Stimulated activated naive CD4-positive, alpha-beta T cell (primary cell): ENCODE results near the gene DTX2.
"Not testable (repeated sequence)": the region's sequence is repeated elsewhere in the genome, so short reads cannot be mapped to it uniquely, and the experiment has no call there.

ENCODE experiments used
- DNase-seq, 6 experiments: peaks; one replicate each; lab custom pipeline; 2025; lab: John Stamatoyannopoulos, UW

The DTX2 gene

DNA sequence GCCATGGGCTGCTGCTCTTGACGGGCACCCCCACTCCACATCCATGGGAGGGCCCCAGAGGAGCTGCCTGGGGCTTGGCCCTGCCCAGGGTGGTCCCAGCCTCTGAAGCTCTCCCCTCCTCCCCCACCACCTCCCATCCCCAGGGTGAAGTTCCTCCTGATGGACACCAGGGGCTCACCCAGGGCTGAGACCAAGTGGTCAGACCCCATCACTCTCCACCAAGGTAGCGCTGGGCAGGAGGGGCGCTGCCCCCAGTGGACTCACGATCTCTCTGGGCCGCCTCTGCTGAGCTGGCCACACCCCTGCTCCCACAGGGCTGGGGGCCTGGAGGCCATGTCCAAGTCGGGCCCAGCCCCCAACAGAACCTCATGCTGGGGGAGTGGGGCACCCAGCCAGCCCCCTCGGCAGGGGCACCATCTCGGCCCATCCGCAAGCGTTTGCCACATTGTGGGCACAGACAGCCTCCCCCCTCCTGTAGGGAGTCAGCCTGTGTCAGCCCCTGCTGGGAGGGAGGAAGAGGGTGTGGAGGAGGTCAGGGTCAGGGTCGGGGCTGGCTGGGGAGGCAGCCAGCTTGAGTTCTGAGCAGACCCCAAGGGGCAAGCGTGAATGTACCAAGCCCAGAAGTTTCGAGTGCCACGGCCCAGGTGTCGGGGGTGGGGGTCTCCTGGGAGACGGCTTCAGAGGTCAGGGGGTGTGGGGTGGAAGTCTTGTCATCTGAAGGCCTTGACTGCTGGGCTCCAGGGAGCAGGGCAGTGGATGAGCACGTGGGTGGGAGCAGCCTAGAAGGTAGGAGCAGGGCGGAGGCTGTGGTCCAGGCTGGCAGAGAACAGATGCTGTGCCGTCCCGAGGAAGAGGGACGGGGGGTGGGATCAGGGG is 51.7 kb downstream of the DTX2 start:
- DNase-seq, result no peak

DNA sequence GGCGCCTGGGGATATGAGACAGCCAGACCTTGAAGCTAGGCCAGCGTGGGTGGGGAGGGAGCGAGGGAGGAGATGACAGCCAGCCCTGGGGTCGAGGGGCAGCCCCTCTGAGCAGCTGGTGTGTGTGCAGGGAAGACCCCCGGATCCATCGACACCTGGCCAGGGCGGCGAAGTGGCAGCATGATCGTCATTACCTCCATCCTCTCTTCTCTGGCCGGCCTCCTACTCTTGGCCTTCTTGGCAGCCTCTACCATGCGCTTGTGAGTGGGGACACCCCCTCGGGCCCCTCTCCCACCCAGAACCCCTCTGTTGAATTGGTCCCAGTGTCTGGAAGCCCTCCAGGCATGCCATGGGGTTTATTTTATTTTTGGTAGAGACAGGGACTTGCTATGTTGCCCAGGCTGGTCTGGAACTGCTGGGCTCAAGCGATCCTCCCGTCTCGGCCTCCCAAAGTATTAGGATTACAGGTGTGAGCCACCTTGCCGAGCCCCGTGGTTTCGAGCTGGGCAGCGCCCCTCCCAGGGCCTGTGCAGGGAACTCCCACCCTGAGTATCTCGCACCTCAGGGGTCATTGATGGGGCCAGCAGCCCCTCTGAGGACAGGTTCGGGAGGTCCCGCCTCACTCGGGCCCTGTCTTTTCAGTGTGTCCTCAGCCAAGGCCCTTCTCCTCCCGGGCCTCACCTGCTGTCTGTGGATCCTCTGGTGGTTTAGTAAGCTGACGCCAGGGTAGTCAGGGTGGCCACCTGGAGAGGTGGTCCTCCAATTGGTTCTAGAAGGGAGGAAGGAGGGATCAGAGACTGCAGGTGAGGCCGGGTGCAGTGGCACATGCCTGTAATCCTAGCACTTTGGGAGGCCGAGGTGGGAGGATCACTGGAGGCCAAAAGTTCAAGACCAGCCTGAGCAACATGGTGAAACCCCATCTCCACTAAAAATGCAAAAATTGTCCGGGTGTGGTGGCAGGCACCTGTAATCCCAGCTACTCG is 52.6 kb downstream of the DTX2 start:
- DNase-seq, result no peak

DNA sequence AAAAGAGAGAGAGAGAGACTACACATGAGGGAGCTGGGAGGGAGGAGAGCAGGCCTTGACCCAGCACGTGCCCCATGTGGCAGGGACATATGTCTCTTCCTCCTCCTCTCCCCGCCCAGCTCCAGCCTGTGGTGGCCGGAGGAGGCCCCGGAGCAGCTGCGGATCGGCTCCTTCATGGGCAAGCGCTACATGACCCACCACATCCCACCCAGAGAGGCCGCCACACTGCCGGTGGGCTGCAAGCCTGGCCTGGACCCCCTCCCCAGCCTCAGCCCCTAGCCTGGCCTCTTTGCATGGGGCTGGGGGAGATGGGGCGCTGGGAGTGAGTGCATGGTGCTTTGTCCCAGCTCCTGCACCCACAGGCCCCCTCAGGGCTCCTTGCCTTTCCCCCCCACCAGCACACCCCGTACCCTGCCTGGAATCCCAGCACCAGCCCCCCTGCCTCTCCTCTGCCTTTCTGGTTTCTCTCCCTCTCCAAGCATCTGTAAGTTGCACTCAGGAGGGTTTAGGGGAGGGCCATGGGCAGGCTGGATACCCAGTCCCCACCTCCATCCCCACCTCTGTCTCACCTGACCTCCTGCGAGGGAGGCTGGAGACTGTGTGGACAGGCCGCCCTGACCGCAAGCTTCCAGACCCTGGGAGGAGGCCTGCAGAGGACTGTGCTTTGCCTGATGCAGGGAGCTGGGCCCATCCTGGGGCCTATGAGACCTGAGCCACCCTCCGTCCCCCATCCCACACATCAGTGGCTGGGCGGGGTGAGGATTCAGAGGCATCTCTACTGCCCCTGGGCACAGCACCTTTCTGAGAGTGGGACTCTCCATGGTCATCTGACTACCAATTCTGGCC is 53.6 kb downstream of the DTX2 start:
- DNase-seq, result no peak

DNA sequence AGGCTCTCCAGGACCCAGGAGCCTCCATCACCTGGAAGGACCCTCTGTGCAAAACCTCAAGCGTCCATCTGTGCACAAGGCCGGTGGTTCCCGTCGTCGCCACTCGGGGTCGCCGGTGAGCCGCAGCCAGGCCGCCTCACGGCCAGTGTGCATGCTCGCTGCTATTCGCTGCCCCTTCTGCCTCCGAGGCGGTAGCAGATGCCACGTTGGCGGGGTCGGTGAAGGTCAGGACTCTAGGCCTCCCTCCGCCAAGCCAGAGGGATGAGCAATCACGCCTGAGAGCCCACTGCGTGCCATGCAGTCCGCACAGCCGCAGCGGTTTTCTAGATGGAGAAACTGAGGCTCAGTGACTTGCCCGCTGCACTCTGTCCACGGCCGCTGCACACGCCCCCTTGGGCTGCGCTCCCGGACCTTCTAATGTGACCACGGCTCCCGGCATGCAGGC is 54.5 kb downstream of the DTX2 start:
- peak in 4 of 6 experiments; percentile 10 to 51 (median 39) for DNase-seq

DNA sequence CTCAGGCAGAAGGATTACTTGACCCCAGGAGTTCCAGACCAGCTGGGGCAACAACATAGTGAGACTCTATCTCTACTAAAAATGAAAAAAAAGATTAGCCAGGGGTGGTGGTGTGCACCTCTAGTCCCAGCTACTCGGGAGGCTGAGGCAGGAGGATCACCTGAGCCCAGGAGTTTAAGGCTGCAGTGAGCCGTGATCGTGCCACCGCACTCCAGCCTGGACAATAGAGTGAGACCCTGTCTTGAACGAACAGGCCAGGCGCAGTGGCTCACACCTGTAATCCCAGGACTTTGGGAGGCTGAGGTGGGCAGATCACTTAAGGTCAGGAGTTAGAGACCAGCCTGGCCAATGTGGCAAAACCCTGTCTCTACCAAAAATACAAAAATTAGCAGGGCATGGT is 55.4 kb downstream of the DTX2 start:
- not testable (repeated sequence) for DNase-seq

DNA sequence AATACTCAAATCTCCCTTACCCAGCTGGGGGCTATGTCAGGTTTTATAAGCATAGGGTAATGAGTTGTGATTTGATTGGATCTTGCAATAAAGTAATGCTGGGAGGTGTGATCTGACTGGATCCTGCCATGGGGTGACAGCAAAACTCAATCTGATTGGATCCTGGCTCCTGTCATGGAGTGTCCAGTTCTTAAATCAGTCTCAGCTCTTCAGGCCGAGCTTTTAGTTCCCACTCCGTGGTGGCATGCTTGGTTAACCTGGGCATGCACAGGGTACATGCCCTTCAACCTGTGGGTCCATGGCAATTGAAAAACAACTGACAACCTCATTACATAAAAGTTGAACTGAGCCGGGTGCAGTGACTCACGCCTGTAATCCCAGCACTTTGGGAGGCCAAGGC is 64.7 kb downstream of the DTX2 start:
- not testable (repeated sequence) for DNase-seq

DNA sequence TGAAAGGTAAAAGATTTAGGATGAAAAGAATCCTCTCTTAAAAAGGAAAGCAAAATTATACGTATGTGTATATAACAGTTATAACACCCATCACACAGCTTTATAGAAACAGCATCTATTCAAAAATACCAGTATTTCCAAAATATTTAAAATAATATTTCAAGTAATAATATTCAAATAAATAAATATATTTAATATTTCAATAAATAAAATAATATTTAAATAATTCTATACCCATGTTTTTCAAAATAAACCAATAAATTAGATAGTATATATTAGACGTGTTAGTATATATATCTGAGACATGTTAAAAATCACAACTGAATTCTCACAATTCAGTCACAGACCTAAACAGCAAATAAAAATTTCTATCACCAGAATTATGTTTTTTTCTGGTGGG is 70.1 kb downstream of the DTX2 start:
- not testable (repeated sequence) for DNase-seq

DNA sequence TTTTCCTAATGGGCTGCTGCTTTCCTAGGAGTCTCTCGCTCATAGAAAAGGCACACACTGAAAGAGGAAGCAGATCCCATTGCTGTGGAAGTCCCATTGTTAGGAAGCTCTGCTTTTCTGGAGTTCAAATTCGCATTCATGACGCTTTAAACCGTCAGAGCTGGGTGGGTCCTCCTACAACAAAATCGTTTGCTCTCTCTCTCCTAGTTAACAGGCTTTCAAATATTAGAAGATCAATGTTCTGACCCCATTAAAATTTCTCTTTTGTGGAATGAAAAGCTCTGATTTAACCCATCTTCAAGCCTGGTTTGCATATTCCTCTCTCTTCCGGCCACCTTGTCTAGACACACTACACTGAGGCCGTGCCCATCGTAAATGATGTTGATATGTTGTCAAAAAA is 81.7 kb downstream of the DTX2 start, which contains the start of gene SPDYE16:
TSS of gene SPDYE16 (minus strand) at position 101 of the 400 bp plus-strand sequence. CDS start 1,838 bp downstream, outside the sequence.
- not testable (repeated sequence) for DNase-seq

DNA sequence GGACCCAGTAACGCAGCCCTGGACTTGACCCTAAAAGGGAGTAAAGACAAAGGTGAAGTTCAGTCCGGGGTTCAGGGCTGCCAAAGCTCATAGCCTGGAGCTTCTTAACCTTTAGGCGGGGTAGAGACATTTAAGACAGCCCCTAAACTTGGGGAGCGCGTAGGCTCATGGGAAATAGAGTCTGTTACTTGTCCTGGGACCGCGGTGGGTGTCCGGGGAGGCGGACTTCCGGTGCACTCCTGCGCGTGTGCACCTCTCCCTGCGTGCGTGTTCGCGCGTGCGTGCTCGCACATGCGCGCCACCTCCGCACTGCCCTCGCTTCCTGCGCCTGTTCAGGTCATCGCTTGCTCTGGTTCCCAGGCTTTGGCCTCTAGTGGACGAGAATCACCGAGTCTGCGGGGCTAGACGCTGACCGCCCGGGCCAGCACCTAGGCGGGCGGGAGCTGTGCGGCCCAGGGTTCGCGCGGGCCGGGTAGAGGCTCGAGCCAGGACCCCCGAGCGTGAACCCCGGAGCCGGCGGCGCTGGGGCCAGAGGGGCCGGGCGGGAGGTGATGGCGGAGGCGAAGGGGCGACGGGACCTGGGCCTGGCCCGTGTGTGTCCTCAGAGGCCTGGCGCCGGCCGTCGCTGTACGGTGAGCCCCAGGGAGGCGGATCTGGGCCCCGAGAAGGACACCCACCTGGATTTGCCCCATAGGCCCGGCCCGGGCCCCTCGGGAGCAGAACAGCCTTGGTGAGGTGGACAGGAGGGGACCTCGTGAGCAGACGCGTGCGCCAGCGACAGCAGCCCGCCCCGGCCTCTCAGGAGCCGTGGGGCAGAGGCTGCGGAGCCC is 87.7 kb downstream of the DTX2 start:
- peak; percentile 62 to 81 (median 76) for DNase-seq

DNA sequence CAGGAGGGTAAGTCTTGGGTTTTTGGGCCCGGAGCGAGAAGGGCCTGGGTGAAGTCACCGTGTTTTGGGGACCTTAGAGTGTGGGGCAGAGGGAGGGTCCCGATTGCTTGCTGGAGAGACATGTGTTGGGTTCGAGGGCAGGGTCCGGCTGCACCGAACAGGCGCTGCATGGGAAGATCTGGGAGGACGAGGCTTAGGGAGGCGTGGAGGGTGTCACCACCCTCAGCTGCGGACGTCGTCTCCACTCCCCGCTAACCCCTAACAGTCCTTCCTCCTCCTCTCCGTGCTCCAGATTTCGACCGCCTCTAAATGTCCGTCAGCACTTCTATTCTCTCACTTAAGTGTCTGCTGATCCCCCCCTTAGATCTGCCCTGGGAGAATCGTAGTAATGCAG is 88.3 kb downstream of the DTX2 start:
- not testable (repeated sequence) for DNase-seq

DNA sequence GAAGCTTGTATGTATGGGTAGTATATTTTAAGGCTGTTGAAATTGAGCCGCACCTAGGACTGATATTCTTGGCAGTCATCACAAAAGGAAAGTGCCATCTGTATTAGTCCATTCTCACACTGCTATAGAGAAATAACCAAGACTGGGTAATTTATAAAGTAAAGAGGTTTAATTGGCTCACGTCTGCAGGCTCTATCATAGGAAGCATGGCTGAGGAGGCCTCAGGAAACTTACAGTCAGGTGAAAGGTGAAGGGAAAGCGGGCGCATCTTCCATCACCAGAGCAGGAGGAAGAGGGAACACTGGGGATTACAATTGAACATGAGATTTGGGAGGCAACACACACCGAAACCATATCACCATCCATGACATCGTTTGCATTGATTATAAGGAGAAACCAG is 90.5 kb downstream of the DTX2 start:
- DNase-seq, result not testable (repeated sequence)
